ENCODE measurements around the gene TRPM3. TPM values are rescaled to one million over a fixed set of nuclear protein-coding genes. Genes with fewer than 3 reads are reported as not detected.

The TRPM3 gene
- total and polyA plus RNA-seq, 5 donors: 0.38 to 2.2 (median 1.2) TPM

GRCh38 chr9:70948744-70949143 lies 172.7 kb downstream of the TRPM3 start:
- Histone ChIP-seq H3K4me1 (ENCODE audit: control insufficient read depth, insufficient read depth, low read length) (no peaks in the 10 kb centered on the region), H3K27me3 (ENCODE audit: control insufficient read depth, insufficient read depth) (no peaks in the 10 kb centered on the region), H3K9me3 (ENCODE audit: control insufficient read depth, low read length) (no peaks in the 10 kb centered on the region), H3K27ac (ENCODE audit: low read length) (no peak overlapping the region), H3K4me3 (ENCODE audit: low read length) (no peak overlapping the region)
- intact Hi-C loops (cut with DNase I): no loop called here
- ATAC-seq: no peak
- no peak for DNase-seq
- 60% methylated on average over 1 of the region's 1 CpG for WGBS

GRCh38 chr9:70947511-70947910 lies 173.9 kb downstream of the TRPM3 start:
- intact Hi-C loops (cut with DNase I): no loop called here
- DNase-seq: no peak
- H3K9me3 ChIP-seq (ENCODE audit: control insufficient read depth, low read length): no peaks in the 10 kb centered on the region
- H3K27me3 ChIP-seq (ENCODE audit: control insufficient read depth, insufficient read depth): no peaks in the 10 kb centered on the region
- ATAC-seq: no peak
- no peak overlapping the region for H3K4me3 ChIP-seq (ENCODE audit: low read length)
- H3K27ac ChIP-seq (ENCODE audit: low read length): no peak overlapping the region
- 35% methylated on average over 2 of the region's 2 CpGs for WGBS
- H3K4me1 ChIP-seq (ENCODE audit: control insufficient read depth, insufficient read depth, low read length): no peaks in the 10 kb centered on the region

GRCh38 chr9:70947086-70947485 lies 174.3 kb downstream of the TRPM3 start:
- no peak for DNase-seq
- Histone ChIP-seq H3K4me1 (ENCODE audit: control insufficient read depth, insufficient read depth, low read length) (no peaks in the 10 kb centered on the region), H3K27ac (ENCODE audit: low read length) (no peak overlapping the region), H3K9me3 (ENCODE audit: control insufficient read depth, low read length) (no peaks in the 10 kb centered on the region), H3K27me3 (ENCODE audit: control insufficient read depth, insufficient read depth) (no peaks in the 10 kb centered on the region), H3K4me3 (ENCODE audit: low read length) (no peak overlapping the region)
- intact Hi-C loops (cut with DNase I): no loop called here
- no peak for ATAC-seq

- ATAC-seq (no peak), DNase-seq (no peak)
- Histone ChIP-seq H3K4me1 (ENCODE audit: control insufficient read depth, insufficient read depth, low read length) (no peaks in the 10 kb centered on the region), H3K27me3 (ENCODE audit: control insufficient read depth, insufficient read depth) (no peaks in the 10 kb centered on the region), H3K27ac (ENCODE audit: low read length) (no peak overlapping the region), H3K4me3 (ENCODE audit: low read length) (no peak overlapping the region), H3K9me3 (ENCODE audit: control insufficient read depth, low read length) (no peaks in the 10 kb centered on the region)
- intact Hi-C loops (cut with DNase I): no loop called here
Measured at GRCh38 chr9:70945301-70945700, 176.1 kb downstream of the TRPM3 start.

GRCh38 chr9:70941191-70941590 lies 180.2 kb downstream of the TRPM3 start:
- whole genome bisulfite sequencing: 76% methylated on average over 4 of the region's 4 CpGs
- ATAC-seq (no peak), DNase-seq (no peak)
- Histone ChIP-seq H3K27me3 (ENCODE audit: control insufficient read depth, insufficient read depth) (no peaks in the 10 kb centered on the region), H3K4me3 (ENCODE audit: low read length) (no peak overlapping the region), H3K4me1 (ENCODE audit: control insufficient read depth, insufficient read depth, low read length) (no peaks in the 10 kb centered on the region), H3K9me3 (ENCODE audit: control insufficient read depth, low read length) (no peaks in the 10 kb centered on the region), H3K27ac (ENCODE audit: low read length) (no peak overlapping the region)
- intact Hi-C loops (cut with DNase I): no loop called here

- no peak for DNase-seq
- no peak for ATAC-seq
- H3K4me1 ChIP-seq (ENCODE audit: control insufficient read depth, insufficient read depth, low read length): no peaks in the 10 kb centered on the region
- H3K27ac ChIP-seq (ENCODE audit: low read length): no peak overlapping the region
- WGBS: 63% methylated on average over 2 of the region's 2 CpGs
- no peaks in the 10 kb centered on the region for H3K9me3 ChIP-seq (ENCODE audit: control insufficient read depth, low read length)
- H3K27me3 ChIP-seq (ENCODE audit: control insufficient read depth, insufficient read depth): no peaks in the 10 kb centered on the region
- no peak overlapping the region for H3K4me3 ChIP-seq (ENCODE audit: low read length)
- intact Hi-C loops (cut with DNase I): no loop called here
Measured at GRCh38 chr9:70940605-70941004, 180.8 kb downstream of the TRPM3 start.

- Histone ChIP-seq H3K27me3 (ENCODE audit: control insufficient read depth, insufficient read depth) (no peaks in the 10 kb centered on the region), H3K9me3 (ENCODE audit: control insufficient read depth, low read length) (no peaks in the 10 kb centered on the region), H3K4me3 (ENCODE audit: low read length) (no peak overlapping the region), H3K4me1 (ENCODE audit: control insufficient read depth, insufficient read depth, low read length) (no peaks in the 10 kb centered on the region), H3K27ac (ENCODE audit: low read length) (no peak overlapping the region)
- intact Hi-C loops (cut with DNase I): loop anchor here in 1 of 4 donors (10.0 kb wide), 1 partner anchor 308 kb away; no protein-coding TSS in a partner anchor
- ATAC-seq: no peak
- no peak for DNase-seq
- WGBS: 51% methylated on average over 2 of the region's 2 CpGs
Measured at GRCh38 chr9:70936536-70936935, 184.9 kb downstream of the TRPM3 start.

GRCh38 chr9:70935856-70936255 lies 185.6 kb downstream of the TRPM3 start:
- DNase-seq: no peak
- no peaks in the 10 kb centered on the region for H3K9me3 ChIP-seq (ENCODE audit: control insufficient read depth, low read length)
- no peak overlapping the region for H3K4me3 ChIP-seq (ENCODE audit: low read length)
- ATAC-seq: no peak
- H3K27me3 ChIP-seq (ENCODE audit: control insufficient read depth, insufficient read depth): no peaks in the 10 kb centered on the region
- H3K4me1 ChIP-seq (ENCODE audit: control insufficient read depth, insufficient read depth, low read length): no peaks in the 10 kb centered on the region
- intact Hi-C loops (cut with DNase I): loop anchor here in 1 of 4 donors (10.0 kb wide), 1 partner anchor 309 kb away; no protein-coding TSS in a partner anchor
- no peak overlapping the region for H3K27ac ChIP-seq (ENCODE audit: low read length)

- 98% methylated on average over 1 of the region's 1 CpG for WGBS
- H3K4me1 ChIP-seq (ENCODE audit: control insufficient read depth, insufficient read depth, low read length): no peaks in the 10 kb centered on the region
- H3K9me3 ChIP-seq (ENCODE audit: control insufficient read depth, low read length): no peaks in the 10 kb centered on the region
- ATAC-seq (no peak), DNase-seq (no peak)
- H3K27ac ChIP-seq (ENCODE audit: low read length): no peak overlapping the region
- H3K27me3 ChIP-seq (ENCODE audit: control insufficient read depth, insufficient read depth): no peaks in the 10 kb centered on the region
- intact Hi-C loops (cut with DNase I): loop anchor here in 1 of 4 donors (10.0 kb wide), 1 partner anchor 310 kb away; no protein-coding TSS in a partner anchor
- no peak overlapping the region for H3K4me3 ChIP-seq (ENCODE audit: low read length)
Measured at GRCh38 chr9:70934642-70935041, 186.8 kb downstream of the TRPM3 start.

GRCh38 chr9:70933321-70933720 lies 188.1 kb downstream of the TRPM3 start:
- Histone ChIP-seq H3K9me3 (ENCODE audit: control insufficient read depth, low read length) (no peaks in the 10 kb centered on the region), H3K27ac (ENCODE audit: low read length) (no peak overlapping the region), H3K4me3 (ENCODE audit: low read length) (no peak overlapping the region), H3K27me3 (ENCODE audit: control insufficient read depth, insufficient read depth) (no peaks in the 10 kb centered on the region), H3K4me1 (ENCODE audit: control insufficient read depth, insufficient read depth, low read length) (no peaks in the 10 kb centered on the region)
- intact Hi-C loops (cut with DNase I): loop anchor here in 1 of 4 donors (10.0 kb wide), 1 partner anchor 311 kb away; no protein-coding TSS in a partner anchor
- WGBS: 76% methylated on average over 1 of the region's 1 CpG
- ATAC-seq (no peak), DNase-seq (no peak)

GRCh38 chr9:70932097-70932496 lies 189.3 kb downstream of the TRPM3 start:
- H3K27ac ChIP-seq (ENCODE audit: low read length): no peak overlapping the region
- ATAC-seq: no peak
- no peaks in the 10 kb centered on the region for H3K4me1 ChIP-seq (ENCODE audit: control insufficient read depth, insufficient read depth, low read length)
- no peaks in the 10 kb centered on the region for H3K27me3 ChIP-seq (ENCODE audit: control insufficient read depth, insufficient read depth)
- H3K9me3 ChIP-seq (ENCODE audit: control insufficient read depth, low read length): no peaks in the 10 kb centered on the region
- no peak for DNase-seq
- no peak overlapping the region for H3K4me3 ChIP-seq (ENCODE audit: low read length)
- intact Hi-C loops (cut with DNase I): loop anchor here in 1 of 4 donors (10.0 kb wide), 1 partner anchor 313 kb away; no protein-coding TSS in a partner anchor
- WGBS: 82% methylated on average over 1 of the region's 1 CpG

GRCh38 chr9:70927530-70927929 lies 193.9 kb downstream of the TRPM3 start:
- H3K27me3 ChIP-seq (ENCODE audit: control insufficient read depth, insufficient read depth): no peaks in the 10 kb centered on the region
- H3K4me1 ChIP-seq (ENCODE audit: control insufficient read depth, insufficient read depth, low read length): no peaks in the 10 kb centered on the region
- ATAC-seq (no peak), DNase-seq (no peak)
- no peak overlapping the region for H3K27ac ChIP-seq (ENCODE audit: low read length)
- intact Hi-C loops (cut with DNase I): loop anchor here in 1 of 4 donors (10.0 kb wide), 1 partner anchor 317 kb away; no protein-coding TSS in a partner anchor
- 88% methylated on average over 2 of the region's 2 CpGs for WGBS
- H3K4me3 ChIP-seq (ENCODE audit: low read length): no peak overlapping the region
- no peaks in the 10 kb centered on the region for H3K9me3 ChIP-seq (ENCODE audit: control insufficient read depth, low read length)

Measured in right cardiac atrium (tissue), 5 donors.